Measurements from ENCODE around the gene ACOX2. TPM values are rescaled to one million over a fixed set of nuclear protein-coding genes. Genes with fewer than 3 reads are reported as not detected.

Gene ACOX2
- total and polyA plus RNA-seq, 2 experiments from 2014 or later, result 7.5 to 23.6 TPM

GRCh38 chr3:58508437-58508836 lies 28.6 kb downstream of the ACOX2 start:
- H3K4me1 ChIP-seq (ENCODE audit: insufficient read depth), result no peaks in the 10 kb centered on the region
- 0 out of 2 replicates have a peak, but pooled peaks cover 6% of the 10 kb centered on the region for H3K36me3 ChIP-seq (ENCODE audit: low read depth)
- no peaks in the 10 kb centered on the region for H3F3A ChIP-seq (ENCODE audit: insufficient read depth)
- no peak overlapping the region for H3K27ac ChIP-seq
- WGBS, 2 experiments (ENCODE audit: low coverage in 1 of 2, low lambda C conversion rate in 2 of 2, missing lambda C conversion rate in 2 of 2), result 75 to 76% methylated on average over 6 of the region's 6 CpGs
- H3K27me3 ChIP-seq (replicated peaks; ENCODE audit: insufficient read depth), result no peaks in the 10 kb centered on the region
- no peak overlapping the region for H3K4me3 ChIP-seq
- H3K9me2 ChIP-seq (ENCODE audit: insufficient read depth), result no peaks in the 10 kb centered on the region
- no peak for TF ChIP-seq EZH2phosphoT487 (IDR thresholded peaks at IDR 0.05; ENCODE audit: insufficient read depth, low read depth)
- TF ChIP-seq EZH2 (IDR thresholded peaks at IDR 0.05; ENCODE audit: insufficient read depth, poor library complexity, severe bottlenecking), result no peak
- no peaks in the 10 kb centered on the region for H4K20me1 ChIP-seq (ENCODE audit: insufficient read depth)
- no peaks in the 10 kb centered on the region for H3K9me3 ChIP-seq (ENCODE audit: low read depth)
- H3K79me2 ChIP-seq (ENCODE audit: insufficient read depth), result peaks cover 9% of the 10 kb centered on the region
- in situ Hi-C loops (cut with MboI), result no loop called here
- no peak overlapping the region for H3K9ac ChIP-seq
- no peak overlapping the region for H2AFZ ChIP-seq
- no peak for DNase-seq
- no peak overlapping the region for H3K4me2 ChIP-seq (ENCODE audit: unreplicated experiment)

- 68 to 75% methylated on average over 2 of the region's 2 CpGs for WGBS, 2 experiments (ENCODE audit: low coverage in 1 of 2, low lambda C conversion rate in 2 of 2, missing lambda C conversion rate in 2 of 2)
- Histone ChIP-seq H3K4me2 (ENCODE audit: unreplicated experiment) (no peak overlapping the region), H3K4me1 (ENCODE audit: insufficient read depth) (no peaks in the 10 kb centered on the region), H3K27ac (no peak overlapping the region), H3F3A (ENCODE audit: insufficient read depth) (no peaks in the 10 kb centered on the region), H3K4me3 (no peak overlapping the region), H3K9ac (no peak overlapping the region), H3K27me3 (replicated peaks; ENCODE audit: insufficient read depth) (no peaks in the 10 kb centered on the region), H3K9me2 (ENCODE audit: insufficient read depth) (no peaks in the 10 kb centered on the region), H2AFZ (no peak overlapping the region), H3K79me2 (ENCODE audit: insufficient read depth) (peaks cover 15% of the 10 kb centered on the region), H3K9me3 (ENCODE audit: low read depth) (no peaks in the 10 kb centered on the region), H3K36me3 (ENCODE audit: low read depth) (peaks cover 6% of the 10 kb centered on the region; the same call in 1 of the 2 replicates), H4K20me1 (ENCODE audit: insufficient read depth) (no peaks in the 10 kb centered on the region)
- in situ Hi-C loops (cut with MboI), result no loop called here
- DNase-seq, result no peak
- no peak for TF ChIP-seq EZH2phosphoT487 (IDR thresholded peaks at IDR 0.05; ENCODE audit: insufficient read depth, low read depth)
- no peak for TF ChIP-seq EZH2 (IDR thresholded peaks at IDR 0.05; ENCODE audit: insufficient read depth, poor library complexity, severe bottlenecking)
Observed at GRCh38 chr3:58507356-58508078, 29.5 kb downstream of the ACOX2 start.

- Histone ChIP-seq H3K4me3 (no peak overlapping the region), H3K9me2 (ENCODE audit: insufficient read depth) (no peaks in the 10 kb centered on the region), H3K27me3 (replicated peaks; ENCODE audit: insufficient read depth) (no peaks in the 10 kb centered on the region), H3K36me3 (ENCODE audit: low read depth) (peaks cover 11% of the 10 kb centered on the region), H3K27ac (no peak overlapping the region), H3K9ac (no peak overlapping the region), H3K79me2 (ENCODE audit: insufficient read depth) (peaks cover 61% of the 10 kb centered on the region), H3F3A (ENCODE audit: insufficient read depth) (no peaks in the 10 kb centered on the region), H3K4me2 (ENCODE audit: unreplicated experiment) (no peak overlapping the region), H2AFZ (no peak overlapping the region), H3K4me1 (ENCODE audit: insufficient read depth) (no peaks in the 10 kb centered on the region), H4K20me1 (ENCODE audit: insufficient read depth) (no peaks in the 10 kb centered on the region), H3K9me3 (ENCODE audit: low read depth) (no peaks in the 10 kb centered on the region)
- TF ChIP-seq EZH2 (IDR thresholded peaks at IDR 0.05; ENCODE audit: insufficient read depth, poor library complexity, severe bottlenecking) (no peak), EZH2phosphoT487 (IDR thresholded peaks at IDR 0.05; ENCODE audit: insufficient read depth, low read depth) (no peak)
- DNase-seq, result no peak
- WGBS, 2 experiments (ENCODE audit: low coverage in 1 of 2, low lambda C conversion rate in 2 of 2, missing lambda C conversion rate in 2 of 2), result 42 to 56% methylated on average over 1 of the region's 1 CpG
- in situ Hi-C loops (cut with MboI), result no loop called here
Observed at GRCh38 chr3:58502872-58503271, 34.1 kb downstream of the ACOX2 start.

- peaks cover 44% of the 10 kb centered on the region for H3K4me1 ChIP-seq (ENCODE audit: insufficient read depth)
- no peak for DNase-seq
Observed at GRCh38 chr3:58497097-58497496, 39.9 kb downstream of the ACOX2 start.

More at GRCh38 chr3:58497097-58497496, 39.9 kb downstream of the ACOX2 start:
- Histone ChIP-seq H3K27ac (no peak overlapping the region; the same call in 1 of the 2 replicates), H2AFZ (no peak overlapping the region), H3K9ac (no peak overlapping the region), H3K79me2 (ENCODE audit: insufficient read depth) (peaks cover 94% of the 10 kb centered on the region), H3K9me2 (ENCODE audit: insufficient read depth) (no peaks in the 10 kb centered on the region), H3K27me3 (replicated peaks; ENCODE audit: insufficient read depth) (no peaks in the 10 kb centered on the region), H3K9me3 (ENCODE audit: low read depth) (no peaks in the 10 kb centered on the region), H4K20me1 (ENCODE audit: insufficient read depth) (peaks cover 4% of the 10 kb centered on the region), H3F3A (ENCODE audit: insufficient read depth) (peaks cover 31% of the 10 kb centered on the region), H3K4me3 (no peak overlapping the region), H3K36me3 (ENCODE audit: low read depth) (peaks cover 11% of the 10 kb centered on the region), H3K4me2 (ENCODE audit: unreplicated experiment) (peak overlapping the region; percentile 10)
- 15 to 19% methylated on average over 1 of the region's 1 CpG for WGBS, 2 experiments (ENCODE audit: low coverage in 1 of 2, low lambda C conversion rate in 2 of 2, missing lambda C conversion rate in 2 of 2)
- TF ChIP-seq EZH2 (IDR thresholded peaks at IDR 0.05; ENCODE audit: insufficient read depth, poor library complexity, severe bottlenecking) (no peak), EZH2phosphoT487 (IDR thresholded peaks at IDR 0.05; ENCODE audit: insufficient read depth, low read depth) (no peak)
- in situ Hi-C loops (cut with MboI), result no loop called here
